Activated CD8-positive, alpha-beta T cell treated with anti-CD3 and anti-CD28 coated beads for 36 hours (primary cell): ENCODE results near the gene BAZ2A. TPM values are rescaled to one million over a fixed set of nuclear protein-coding genes. Genes with fewer than 3 reads are reported as not detected.
A peak's percentile ranks its signal among the peaks of the same experiment; 100 is the strongest.

Experiments used
- ATAC-seq: fragments of 200-7000 bp; cut with Tn5 transposase; one replicate; pipeline ENCODE4 v1.10.0; 2021; ENCODE audit warnings: mild to moderate bottlenecking, moderate library complexity
- CTCF ChIA-PET: fragments of 350-600 bp; sonication (Branson Sonifier 250); formaldehyde crosslinking; loops from one replicate; lab custom pipeline; 2021; ENCODE audit warnings: antibody characterized with exemption; lab: Charles Lee
- POLR2A ChIA-PET: fragments of 350-600 bp; sonication (Branson Sonifier 250); formaldehyde crosslinking; loops from one replicate; lab custom pipeline; 2021; ENCODE audit warnings: antibody characterized with exemption; lab: Charles Lee
- DNase-seq: peaks from one replicate; pipeline ENCODE4 v3.0.0-alpha.2; 2020
- H3K27ac Mint-ChIP-seq: one replicate; pipeline ENCODE4 v1.8.0; 2021; ENCODE audit warnings: mild to moderate bottlenecking, mixed read lengths
- H3K27me3 Mint-ChIP-seq: one replicate; pipeline ENCODE4 v1.8.0; 2021; ENCODE audit warnings: mixed read lengths
- H3K36me3 Mint-ChIP-seq: one replicate; pipeline ENCODE4 v1.8.0; 2021; ENCODE audit warnings: low read depth, mixed read lengths
- H3K4me1 Mint-ChIP-seq: one replicate; pipeline ENCODE4 v1.8.0; 2021; ENCODE audit warnings: low read depth, mixed read lengths
- H3K4me3 Mint-ChIP-seq: one replicate; pipeline ENCODE4 v1.8.0; 2021; ENCODE audit warnings: mild to moderate bottlenecking, moderate library complexity, mixed read lengths
- H3K9me3 Mint-ChIP-seq: one replicate; pipeline ENCODE4 v1.8.0; 2021; ENCODE audit warnings: mixed read lengths
- intact Hi-C: fragments of 100-400 bp; cut with micrococcal nuclease; formaldehyde crosslinking; loops from one replicate; pipeline ENCODE4 v1.10.0; 2022
- total RNA-seq, 2 experiments: library from RNA; stranded (reverse); gene quantifications; one replicate each; pipeline ENCODE4 v1.2.3, GENCODE V29; 2021
- TF ChIP-seq, protein P1 (sequence below): fragments of 200-600 bp; IDR thresholded peaks from one replicate; pipeline ENCODE4 v1.8.0; 2022; ENCODE audit warnings: antibody characterized with exemption, mild to moderate bottlenecking

BAZ2A gene
- total RNA-seq, 2 experiments from 2014 or later, result 80.1 to 89.3 TPM

DNA sequence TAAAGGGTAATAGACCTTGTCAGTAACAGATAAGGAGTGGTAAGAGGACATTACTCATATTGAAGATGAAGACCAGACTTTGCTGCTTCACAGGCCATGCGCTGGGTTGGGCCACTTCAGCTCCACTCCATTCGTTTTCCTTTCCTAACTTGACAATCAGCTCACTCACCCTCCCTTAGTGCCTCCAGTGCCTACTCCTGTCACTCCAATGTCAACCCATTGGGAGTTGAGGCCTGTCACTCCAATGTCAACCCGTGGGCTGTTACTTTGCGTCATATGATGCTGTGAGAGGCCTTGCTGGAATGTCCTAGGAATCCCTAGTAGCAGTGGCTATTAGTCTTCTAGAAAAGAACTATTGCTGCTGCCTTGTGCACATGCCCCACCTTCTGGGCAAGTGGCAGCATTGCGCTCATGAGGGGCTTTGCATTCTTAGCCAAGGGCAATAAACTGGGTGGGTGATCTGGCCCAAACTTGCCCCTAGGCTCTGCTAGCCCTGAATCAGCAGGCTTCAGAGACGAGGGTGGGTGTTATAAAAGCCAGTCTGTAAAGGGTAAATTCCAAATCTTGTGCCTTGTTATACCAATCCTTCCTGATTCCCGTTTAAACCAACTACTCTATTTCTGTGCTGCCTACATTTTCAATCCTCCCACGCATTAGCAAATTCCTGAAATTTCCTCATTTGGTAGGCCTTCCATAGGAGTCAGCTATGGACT lies 36.1 kb downstream of the BAZ2A start:
- Mint-ChIP-seq H3K4me3 (no peak overlapping the region), H3K4me1 (peaks cover 6% of the 10 kb centered on the region), H3K27me3 (no peaks in the 10 kb centered on the region), H3K36me3 (peaks cover 8% of the 10 kb centered on the region), H3K9me3 (no peaks in the 10 kb centered on the region), H3K27ac (no peak overlapping the region)
- TF ChIP-seq, protein P1, sequence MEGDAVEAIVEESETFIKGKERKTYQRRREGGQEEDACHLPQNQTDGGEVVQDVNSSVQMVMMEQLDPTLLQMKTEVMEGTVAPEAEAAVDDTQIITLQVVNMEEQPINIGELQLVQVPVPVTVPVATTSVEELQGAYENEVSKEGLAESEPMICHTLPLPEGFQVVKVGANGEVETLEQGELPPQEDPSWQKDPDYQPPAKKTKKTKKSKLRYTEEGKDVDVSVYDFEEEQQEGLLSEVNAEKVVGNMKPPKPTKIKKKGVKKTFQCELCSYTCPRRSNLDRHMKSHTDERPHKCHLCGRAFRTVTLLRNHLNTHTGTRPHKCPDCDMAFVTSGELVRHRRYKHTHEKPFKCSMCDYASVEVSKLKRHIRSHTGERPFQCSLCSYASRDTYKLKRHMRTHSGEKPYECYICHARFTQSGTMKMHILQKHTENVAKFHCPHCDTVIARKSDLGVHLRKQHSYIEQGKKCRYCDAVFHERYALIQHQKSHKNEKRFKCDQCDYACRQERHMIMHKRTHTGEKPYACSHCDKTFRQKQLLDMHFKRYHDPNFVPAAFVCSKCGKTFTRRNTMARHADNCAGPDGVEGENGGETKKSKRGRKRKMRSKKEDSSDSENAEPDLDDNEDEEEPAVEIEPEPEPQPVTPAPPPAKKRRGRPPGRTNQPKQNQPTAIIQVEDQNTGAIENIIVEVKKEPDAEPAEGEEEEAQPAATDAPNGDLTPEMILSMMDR, result peak; percentile 87
- peak; percentile 85 for ATAC-seq
- intact Hi-C loops, result loop anchor here (1.0 kb wide), 1 partner anchor 81 kb away; no protein-coding TSS in a partner anchor
- POLR2A ChIA-PET, result interaction anchor here (0.6 to 1.7 kb wide), 2 partner anchors 12 to 80 kb away, joined by 3 read pairs; no protein-coding TSS in a partner anchor
- CTCF ChIA-PET, result interaction anchor here (0.6 to 4.9 kb wide), 27 partner anchors 10 to 145 kb away, joined by 3 to 72 read pairs (median 4); partner anchors contain the start of genes BAZ2A, RBMS2 and TIMELESS
- DNase-seq, result peak; percentile 78

DNA sequence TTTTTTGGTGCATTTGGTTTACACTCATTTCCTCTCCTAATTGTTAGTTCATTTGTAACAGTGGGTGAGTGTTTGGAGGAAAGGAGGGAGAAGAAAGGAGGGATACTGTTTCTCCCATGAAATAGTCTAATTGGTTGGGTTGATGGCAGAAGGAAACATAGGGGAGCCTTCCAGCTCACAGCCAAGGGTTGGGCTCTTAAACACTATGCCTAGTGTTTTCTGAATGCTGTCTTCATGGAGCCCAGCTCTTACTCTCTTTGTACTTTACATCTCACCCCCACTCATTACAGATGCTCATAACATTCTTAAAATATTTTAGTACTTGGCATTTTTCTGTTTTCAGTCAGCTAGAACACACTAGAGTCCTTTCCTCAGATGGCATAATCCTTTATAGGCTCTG lies 38.2 kb downstream of the BAZ2A start:
- Mint-ChIP-seq H3K36me3 (no peaks in the 10 kb centered on the region), H3K4me3 (no peak overlapping the region), H3K27me3 (no peaks in the 10 kb centered on the region), H3K4me1 (peaks cover 6% of the 10 kb centered on the region), H3K9me3 (no peaks in the 10 kb centered on the region), H3K27ac (no peak overlapping the region)
- intact Hi-C loops, result no loop called here
- POLR2A ChIA-PET, result no interaction called here
- DNase-seq, result no peak
- TF ChIP-seq, protein P1, result no peak
- no peak for ATAC-seq
- CTCF ChIA-PET, result interaction anchor here (0.9 to 9.6 kb wide), 7 partner anchors 18 to 474 kb away, joined by 3 to 95 read pairs (median 5); partner anchors contain the start of genes RBMS2 and ZC3H10

DNA sequence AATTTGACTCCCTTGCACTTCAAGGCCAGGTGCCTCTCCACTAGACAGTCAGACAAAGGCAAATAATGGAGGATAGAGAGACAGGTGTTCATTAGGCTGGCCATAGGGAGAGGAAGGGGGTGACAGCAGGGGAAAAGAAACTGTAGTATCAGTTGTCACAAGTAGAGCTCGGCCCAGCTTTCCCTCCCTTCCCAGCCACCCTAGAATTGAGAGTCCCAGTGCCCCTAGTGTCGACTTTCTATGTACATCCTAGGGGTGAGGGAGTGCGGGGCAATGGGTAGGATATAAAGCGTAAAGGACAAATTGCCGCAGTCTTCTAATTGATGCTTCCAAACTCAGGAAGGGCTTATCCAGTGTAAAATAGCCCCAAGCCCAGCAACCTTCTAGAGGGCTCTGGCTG lies 39.0 kb downstream of the BAZ2A start:
- no peak overlapping the region for H3K27ac Mint-ChIP-seq
- H3K9me3 Mint-ChIP-seq, result no peaks in the 10 kb centered on the region
- POLR2A ChIA-PET, result interaction anchor here (1.5 to 2.2 kb wide), 2 partner anchors 21 to 77 kb away, joined by 3 to 7 read pairs; no protein-coding TSS in a partner anchor
- H3K4me1 Mint-ChIP-seq, result peaks cover 1% of the 10 kb centered on the region
- intact Hi-C loops, result no loop called here
- no peak for ATAC-seq
- H3K27me3 Mint-ChIP-seq, result no peaks in the 10 kb centered on the region
- TF ChIP-seq, protein P1, result no peak
- no peak overlapping the region for H3K4me3 Mint-ChIP-seq
- CTCF ChIA-PET, result interaction anchor here (0.7 to 9.6 kb wide), 16 partner anchors 10 to 473 kb away, joined by 3 to 95 read pairs (median 4); partner anchors contain the start of genes RBMS2 and ZC3H10
- H3K36me3 Mint-ChIP-seq, result no peaks in the 10 kb centered on the region
- no peak for DNase-seq

DNA sequence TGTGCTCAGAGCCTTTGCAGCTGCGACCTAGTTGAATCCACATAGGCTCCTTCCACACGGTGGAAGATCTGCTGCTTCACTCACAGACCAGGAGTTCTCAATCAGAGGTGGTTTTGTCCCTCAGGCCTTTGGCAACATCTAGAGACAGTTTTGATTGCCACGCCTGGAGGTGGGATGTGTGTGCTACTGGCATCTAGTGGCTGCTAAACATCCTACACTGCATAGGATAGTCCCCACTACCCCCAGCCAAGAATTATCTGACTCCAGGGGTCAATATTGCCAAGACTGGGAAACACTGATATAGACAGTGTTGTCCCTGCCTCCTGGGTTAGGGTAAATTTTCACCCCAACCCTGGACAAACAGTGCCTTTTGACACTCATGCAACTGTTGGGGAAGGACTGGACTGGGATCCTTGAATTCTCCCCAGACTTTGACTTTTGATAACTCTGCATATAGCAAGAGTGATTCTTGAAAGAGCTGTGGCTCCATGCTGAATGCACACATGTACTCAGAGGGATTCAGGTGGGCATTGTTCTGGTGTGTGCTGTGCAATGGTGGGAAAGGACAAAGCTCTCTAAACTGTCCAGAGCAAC lies 39.8 kb downstream of the BAZ2A start:
- TF ChIP-seq, protein P1, result peak; percentile 51
- no peak overlapping the region for H3K27ac Mint-ChIP-seq
- ChIA-PET CTCF (interaction anchor here (0.7 to 9.6 kb wide), 24 partner anchors 9 to 250 kb away, joined by 3 to 95 read pairs (median 4); partner anchors contain the start of gene RBMS2), POLR2A (interaction anchor here (1.5 to 2.2 kb wide), 2 partner anchors 22 to 76 kb away, joined by 3 to 7 read pairs; no protein-coding TSS in a partner anchor)
- no peaks in the 10 kb centered on the region for H3K36me3 Mint-ChIP-seq
- no peaks in the 10 kb centered on the region for H3K9me3 Mint-ChIP-seq
- peak; percentile 84 for ATAC-seq
- intact Hi-C loops, result no loop called here
- no peaks in the 10 kb centered on the region for H3K27me3 Mint-ChIP-seq
- H3K4me3 Mint-ChIP-seq, result no peak overlapping the region
- DNase-seq, result peak; percentile 55
- H3K4me1 Mint-ChIP-seq, result peaks cover 2% of the 10 kb centered on the region
